GM12801 (cell line): ENCODE results near the gene IGSF9B.

Experiments used
- CTCF ChIP-seq: IDR thresholded peaks from one replicate; pipeline ENCODE4 v1.5.1; 2011; ENCODE audit warnings: control low read depth; ENCODE audit not compliant: insufficient read length; ENCODE audit errors: extremely low read depth

Gene IGSF9B

GRCh38 chr11:133893381-133893780 is 63.4 kb downstream of the IGSF9B start:
- no peak for TF ChIP-seq CTCF

GRCh38 chr11:133892584-133893380 is 64.0 kb downstream of the IGSF9B start:
- no peak for TF ChIP-seq CTCF

GRCh38 chr11:133892126-133892525 is 64.6 kb downstream of the IGSF9B start:
- no peak for TF ChIP-seq CTCF

GRCh38 chr11:133889893-133890292 is 66.9 kb downstream of the IGSF9B start:
- TF ChIP-seq CTCF: no peak

- TF ChIP-seq CTCF: no peak
Observed at GRCh38 chr11:133889188-133889587, 67.6 kb downstream of the IGSF9B start.

- TF ChIP-seq CTCF: no peak
Observed at GRCh38 chr11:133887692-133888332, 69.0 kb downstream of the IGSF9B start.

GRCh38 chr11:133886029-133886428 is 70.7 kb downstream of the IGSF9B start:
- TF ChIP-seq CTCF: no peak
